GM23248 (cell line): Measurements from ENCODE around the gene SLC1A7. TPM values are rescaled to one million over a fixed set of nuclear protein-coding genes. Genes with fewer than 3 reads are reported as not detected.
"Not testable (repeated sequence)": the region's sequence is repeated elsewhere in the genome, so short reads cannot be mapped to it uniquely, and the experiment has no call there.

Source experiments
- DNase-seq: peaks from one replicate; pipeline ENCODE4 v3.0.0-alpha.2; 2015
- H2AFZ ChIP-seq: fragments of 200-600 bp; sonication (generic); 2 replicates; pipeline ENCODE4 v1.6.1; 2016; ENCODE audit warnings: antibody characterized with exemption
- H3F3A ChIP-seq: fragments of 200-600 bp; sonication (generic); 2 replicates; pipeline ENCODE4 v1.6.1; 2016; ENCODE audit warnings: mild to moderate bottlenecking, antibody characterized with exemption, mixed run types; ENCODE audit not compliant: insufficient read depth
- H3K27ac ChIP-seq: fragments of 200-600 bp; sonication (generic); 2 replicates; pipeline ENCODE4 v1.5.1; 2016; ENCODE audit warnings: mild to moderate bottlenecking
- H3K27me3 ChIP-seq: fragments of 200-600 bp; sonication (generic); replicated peaks from 2 replicates; pipeline ENCODE4 v1.6.1; 2016; ENCODE audit warnings: mild to moderate bottlenecking; ENCODE audit not compliant: insufficient read depth
- H3K36me3 ChIP-seq: fragments of 200-600 bp; sonication (generic); 2 replicates; pipeline ENCODE4 v1.6.1; 2016; ENCODE audit warnings: low read depth, mild to moderate bottlenecking
- H3K4me1 ChIP-seq: fragments of 200-600 bp; sonication (generic); 2 replicates; pipeline ENCODE4 v1.6.1; 2016; ENCODE audit warnings: mild to moderate bottlenecking; ENCODE audit not compliant: insufficient read depth
- H3K4me2 ChIP-seq: fragments of 200-600 bp; sonication (generic); one replicate; pipeline ENCODE4 v1.6.1; 2016; ENCODE audit warnings: mild to moderate bottlenecking; ENCODE audit not compliant: unreplicated experiment
- H3K4me3 ChIP-seq: fragments of 200-600 bp; sonication (generic); 2 replicates; pipeline ENCODE4 v1.5.1; 2016; ENCODE audit warnings: mild to moderate bottlenecking
- H3K79me2 ChIP-seq: fragments of 200-600 bp; sonication (generic); 2 replicates; pipeline ENCODE4 v1.6.1; 2016; ENCODE audit warnings: mild to moderate bottlenecking; ENCODE audit not compliant: insufficient read depth
- H3K9ac ChIP-seq: fragments of 200-600 bp; sonication (generic); 2 replicates; pipeline ENCODE4 v1.6.1; 2016; ENCODE audit warnings: mild to moderate bottlenecking
- H3K9me2 ChIP-seq: fragments of 200-600 bp; sonication (generic); 2 replicates; pipeline ENCODE4 v1.6.1; 2016; ENCODE audit warnings: mixed run types, mild to moderate bottlenecking, moderate library complexity; ENCODE audit not compliant: insufficient read depth
- H3K9me3 ChIP-seq: fragments of 200-600 bp; sonication (generic); one replicate; pipeline ENCODE4 v1.6.1; 2017; ENCODE audit warnings: low read depth
- H4K20me1 ChIP-seq: fragments of 200-600 bp; sonication (generic); 2 replicates; pipeline ENCODE4 v1.6.0; 2016; ENCODE audit not compliant: insufficient read depth
- EZH2 ChIP-seq: fragments of 200-600 bp; sonication (generic); IDR thresholded peaks from 2 replicates; pipeline ENCODE4 v1.6.1; 2018; ENCODE audit warnings: antibody characterized with exemption, mild to moderate bottlenecking; ENCODE audit not compliant: insufficient read depth, poor library complexity, severe bottlenecking
- EZH2phosphoT487 ChIP-seq: fragments of 200-600 bp; sonication (generic); IDR thresholded peaks from 2 replicates; pipeline ENCODE4 v1.6.1; 2018; ENCODE audit warnings: antibody characterized with exemption, moderate library complexity, mild to moderate bottlenecking, low read depth; ENCODE audit not compliant: insufficient read depth
- WGBS, 2 experiments: methylation state at CpG; one replicate each; pipeline ENCODE4 v1.1.6; 2015 to 2017; ENCODE audit warnings: low lambda C conversion rate in 2 of 2, low coverage in 1 of 2; ENCODE audit errors: missing lambda C conversion rate in 2 of 2; 5-methylcytosine and 5-hydroxymethylcytosine counted together
- in situ Hi-C: fragments of 300-500 bp; cut with MboI; formaldehyde crosslinking; loops from 2 replicates; pipeline ENCODE4 v1.15.0; 2020
- polyA plus RNA-seq: library from polyadenylated mRNA; unstranded; fragments of >200 nt; fragmentation: Nextera tagmentation; extraction: Ambion mirVana; gene quantifications from 2 replicates; pipeline ENCODE4 v1.2.1, GENCODE V29; 2016
- total RNA-seq: library from RNA; depleted of rRNA; stranded (reverse); fragments of >200 nt; shearing (Covaris generic); gene quantifications from 2 replicates; pipeline ENCODE4 v1.2.3, GENCODE V29; 2014

Gene SLC1A7
- total and polyA plus RNA-seq, 2 experiments from 2014 or later: 0.51 TPM; not detected in 1

DNA sequence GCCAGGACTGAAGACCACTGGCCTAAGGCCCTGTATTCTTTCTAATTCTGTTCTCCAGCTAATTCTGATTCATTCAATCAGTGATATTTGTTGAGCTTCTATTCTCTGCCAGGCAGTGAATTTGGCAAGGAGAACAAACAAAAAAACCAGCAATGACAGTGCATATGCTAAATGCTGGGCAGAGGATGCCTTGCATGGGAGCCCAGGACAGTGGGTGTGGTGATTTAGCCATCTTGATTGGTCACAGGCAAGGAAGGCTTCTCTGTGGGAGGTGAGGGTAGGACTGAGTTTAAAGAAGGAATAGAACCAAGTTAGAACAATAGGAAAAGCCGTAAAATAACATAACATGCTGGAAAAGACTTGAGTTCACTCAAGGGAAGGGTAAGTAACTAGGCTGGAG is 45.0 kb upstream of the SLC1A7 start:
- TF ChIP-seq EZH2: no peak
- TF ChIP-seq EZH2phosphoT487: no peak
- Histone ChIP-seq H3K27me3 (no peaks in the 10 kb centered on the region), H3K4me1 (peaks cover 41% of the 10 kb centered on the region), H3K4me2 (peak overlapping the region; percentile 24), H3K9me3 (no peaks in the 10 kb centered on the region), H3K9ac (peak overlapping the region; percentile 15; the same call in 1 of the 2 replicates), H3F3A (peaks cover 42% of the 10 kb centered on the region), H4K20me1 (no peaks in the 10 kb centered on the region), H2AFZ (peak overlapping the region; percentile 50), H3K79me2 (no peaks in the 10 kb centered on the region), H3K4me3 (no peak overlapping the region), H3K27ac (peak overlapping the region; percentile 65), H3K36me3 (no peaks in the 10 kb centered on the region), H3K9me2 (no peaks in the 10 kb centered on the region)
- WGBS, 2 experiments: 10 to 13% methylated on average over 1 of the region's 1 CpG
- in situ Hi-C loops: loop anchor here (10.0 to 25.0 kb wide), 2 partner anchors 373 to 475 kb away; no protein-coding TSS in a partner anchor
- peak; percentile 73 for DNase-seq

DNA sequence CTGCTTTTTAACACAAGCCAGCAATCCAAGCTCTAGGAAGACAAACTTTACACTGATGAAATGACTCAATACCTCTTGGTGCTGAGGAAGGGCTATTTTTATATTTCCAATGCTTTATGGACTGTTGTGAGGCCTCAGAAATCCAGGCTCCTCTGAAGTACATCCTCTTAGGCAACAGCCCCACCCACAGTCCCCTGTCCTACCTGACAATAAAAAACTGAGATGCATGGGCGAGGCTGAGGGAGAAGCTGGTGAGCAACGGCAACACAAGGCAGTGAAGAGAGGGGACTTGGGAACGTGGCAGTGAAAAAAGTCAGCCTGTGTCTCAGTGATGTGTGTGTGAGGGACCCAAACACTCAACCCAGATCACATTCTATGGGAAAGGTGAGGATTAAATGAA is 44.1 kb upstream of the SLC1A7 start:
- H3K27me3 ChIP-seq: no peaks in the 10 kb centered on the region
- no peak for TF ChIP-seq EZH2phosphoT487
- TF ChIP-seq EZH2: no peak

DNA sequence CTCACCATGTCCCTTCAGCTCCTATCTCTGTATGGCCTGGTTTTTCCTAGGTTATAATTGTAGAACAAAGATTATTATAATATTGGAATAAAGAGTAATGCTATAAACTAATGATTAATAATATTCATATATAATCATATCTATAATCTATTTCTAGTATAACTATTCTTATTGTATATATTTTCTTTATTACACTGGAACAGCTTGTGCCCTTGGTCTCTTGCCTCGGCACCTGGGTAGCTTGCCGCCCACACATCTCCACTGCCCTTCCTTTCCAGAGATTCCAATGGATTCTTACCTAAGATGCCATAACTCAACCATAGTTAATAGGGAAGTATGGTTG is 43.5 kb upstream of the SLC1A7 start:
- H3F3A ChIP-seq: peaks cover 45% of the 10 kb centered on the region
- H3K27ac ChIP-seq: peak overlapping the region; percentile 65; the same call in 1 of the 2 replicates
- not testable (repeated sequence) for H3K9ac ChIP-seq, DNase-seq, H3K9me2 ChIP-seq, H3K4me2 ChIP-seq, H3K79me2 ChIP-seq, H3K36me3 ChIP-seq, H3K27me3 ChIP-seq, H4K20me1 ChIP-seq, H3K4me3 ChIP-seq, H2AFZ ChIP-seq, H3K9me3 ChIP-seq
- 29 to 44% methylated on average over 2 of the region's 2 CpGs for WGBS, 2 experiments
- in situ Hi-C loops: loop anchor here (10.0 to 25.0 kb wide), 2 partner anchors 371 to 474 kb away; no protein-coding TSS in a partner anchor
- H3K4me1 ChIP-seq: peaks cover 48% of the 10 kb centered on the region

More for the DNA sequence above, 44.1 kb upstream of the SLC1A7 start:
- WGBS, 2 experiments: 72 to 77% methylated on average over 3 of the region's 3 CpGs
- H3K4me2 ChIP-seq: no peak overlapping the region
- H3F3A ChIP-seq: peaks cover 45% of the 10 kb centered on the region
- H3K27ac ChIP-seq: peak overlapping the region; percentile 65
- H3K4me3 ChIP-seq: no peak overlapping the region
- H3K4me1 ChIP-seq: peaks cover 48% of the 10 kb centered on the region
- no peak for DNase-seq
- no peaks in the 10 kb centered on the region for H3K9me2 ChIP-seq
- no peaks in the 10 kb centered on the region for H3K9me3 ChIP-seq
- no peak overlapping the region for H3K9ac ChIP-seq
- no peaks in the 10 kb centered on the region for H3K79me2 ChIP-seq
- no peaks in the 10 kb centered on the region for H4K20me1 ChIP-seq
- H3K36me3 ChIP-seq: no peaks in the 10 kb centered on the region
- in situ Hi-C loops: loop anchor here (10.0 to 25.0 kb wide), 2 partner anchors 372 to 474 kb away; no protein-coding TSS in a partner anchor
- H2AFZ ChIP-seq: peak overlapping the region; percentile 19; the same call in 1 of the 2 replicates

DNA sequence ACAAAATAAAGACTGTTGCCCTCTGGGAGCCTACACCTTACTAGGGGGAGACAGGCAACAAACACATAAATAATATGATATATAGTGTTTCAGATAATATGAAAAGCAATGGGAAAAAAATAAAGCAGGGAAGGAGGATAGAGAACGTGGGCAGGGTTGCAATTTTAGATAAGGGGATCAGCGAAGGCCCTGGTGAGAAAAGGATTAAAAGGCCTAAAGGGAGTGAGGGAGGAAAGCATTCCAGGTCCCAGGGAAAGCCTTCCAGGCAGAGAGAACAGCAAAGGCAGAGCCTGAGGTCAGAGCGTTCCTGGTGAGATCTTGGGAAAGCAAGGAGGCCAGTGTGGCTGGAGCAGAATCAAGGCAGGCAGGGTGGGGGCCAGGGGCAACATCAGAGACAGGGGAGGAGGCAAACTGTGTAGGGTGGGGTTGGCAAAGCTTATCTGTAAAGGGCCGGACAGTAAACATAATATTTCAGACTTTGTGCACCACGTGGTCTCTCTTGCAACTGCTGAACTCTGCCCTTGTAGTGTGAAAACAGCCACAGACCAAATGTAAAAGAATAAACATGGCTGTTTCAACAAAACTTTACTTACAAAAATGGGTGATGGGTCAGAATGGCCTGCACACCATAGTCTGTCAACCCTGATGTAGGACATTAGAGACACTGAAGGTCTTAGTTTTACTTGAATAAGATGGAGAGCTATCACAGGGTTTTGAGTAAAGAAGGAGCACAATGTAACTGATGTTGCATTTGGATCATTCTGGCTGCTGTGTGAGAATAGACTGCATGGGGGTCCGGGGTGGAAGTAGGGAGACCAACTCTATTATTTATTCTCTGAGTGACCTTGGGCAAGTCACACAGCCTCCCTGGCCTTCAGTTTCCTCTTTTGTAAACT is 40.9 kb upstream of the SLC1A7 start:
- H3K27me3 ChIP-seq: no peaks in the 10 kb centered on the region
- H3K4me1 ChIP-seq: peaks cover 53% of the 10 kb centered on the region
- H4K20me1 ChIP-seq: no peaks in the 10 kb centered on the region
- peak overlapping the region; percentile 73 for H2AFZ ChIP-seq
- peak overlapping the region; percentile 30 for H3K9ac ChIP-seq
- H3K4me2 ChIP-seq: peak overlapping the region; percentile 40
- H3K9me2 ChIP-seq: no peaks in the 10 kb centered on the region
- peaks cover 36% of the 10 kb centered on the region for H3F3A ChIP-seq
- in situ Hi-C loops: loop anchor here (10.0 to 25.0 kb wide), 2 partner anchors 369 to 471 kb away; no protein-coding TSS in a partner anchor
- peak; percentile 71 for DNase-seq
- peak overlapping the region; percentile 58 for H3K27ac ChIP-seq
- H3K79me2 ChIP-seq: no peaks in the 10 kb centered on the region
- no peaks in the 10 kb centered on the region for H3K36me3 ChIP-seq
- no peak overlapping the region for H3K4me3 ChIP-seq
- TF ChIP-seq EZH2: no peak
- TF ChIP-seq EZH2phosphoT487: no peak
- no peaks in the 10 kb centered on the region for H3K9me3 ChIP-seq
- WGBS, 2 experiments: 36 to 48% methylated on average over 6 of the region's 6 CpGs
